GM19324 (cell line): ENCODE measurements around the gene REPIN1.
A peak's percentile ranks its signal among the peaks of the same experiment; 100 is the strongest.

ENCODE experiments used
- ATAC-seq: cut with Tn5 transposase; IDR thresholded peaks from one replicate; pipeline ENCODE4 v1.9.1; 2021; ENCODE audit warnings: mild to moderate bottlenecking, moderate library complexity; ENCODE audit not compliant: unreplicated experiment, low FRiP score

Gene REPIN1

GRCh38 chr7:150368096-150368883, at the start of gene REPIN1:
Gene REPIN1 (plus strand): TSS chr7:150368822. CDS start chr7:150369712, 890 bp downstream.
- ATAC-seq, result peak; percentile 54

GRCh38 chr7:150321788-150322113, 46.9 kb upstream of the REPIN1 start:
- ATAC-seq, result no peak

GRCh38 chr7:150322114-150322832, 46.3 kb upstream of the REPIN1 start:
- ATAC-seq, result no peak

GRCh38 chr7:150322833-150323681, 45.6 kb upstream of the REPIN1 start, which contains the start of the genes ACTR3C and LRRC61:
Gene ACTR3C (minus strand): TSS chr7:150323545. CDS start chr7:150295296, 28,249 bp downstream.
Gene LRRC61 (plus strand): TSS chr7:150323355. CDS start chr7:150336862, 13,507 bp downstream.
- ATAC-seq, result peak; percentile 67

- peak; percentile 20 for ATAC-seq
Measured at GRCh38 chr7:150323682-150324372, 44.8 kb upstream of the REPIN1 start.

- no peak for ATAC-seq
Measured at GRCh38 chr7:150324373-150324961, 44.2 kb upstream of the REPIN1 start.

- ATAC-seq, result no peak
Measured at GRCh38 chr7:150325110-150325611, 43.5 kb upstream of the REPIN1 start.

- no peak for ATAC-seq
Measured at GRCh38 chr7:150325901-150326300, 42.7 kb upstream of the REPIN1 start.

- no peak for ATAC-seq
Measured at GRCh38 chr7:150326657-150327268, 41.9 kb upstream of the REPIN1 start.

GRCh38 chr7:150327308-150327707, 41.3 kb upstream of the REPIN1 start:
- ATAC-seq, result no peak

GRCh38 chr7:150329331-150330120, 39.1 kb upstream of the REPIN1 start:
- no peak for ATAC-seq

- ATAC-seq, result no peak
Measured at GRCh38 chr7:150330211-150330885, 38.3 kb upstream of the REPIN1 start.

GRCh38 chr7:150332852-150333635, 35.6 kb upstream of the REPIN1 start:
- ATAC-seq, result no peak

GRCh38 chr7:150333659-150334058, 35.0 kb upstream of the REPIN1 start:
- ATAC-seq, result no peak

- no peak for ATAC-seq
Measured at GRCh38 chr7:150334108-150334507, 34.5 kb upstream of the REPIN1 start.

GRCh38 chr7:150335108-150335773, 33.4 kb upstream of the REPIN1 start:
- ATAC-seq, result no peak

GRCh38 chr7:150335774-150336112, 32.9 kb upstream of the REPIN1 start:
- ATAC-seq, result no peak
